Upper lobe of left lung (tissue), 6 donors: ENCODE data around the gene CAPN12. TPM values are rescaled to one million over a fixed set of nuclear protein-coding genes. Genes with fewer than 3 reads are reported as not detected.

ENCODE experiments used
- ATAC-seq, 2 donors: fragments of 200-7000 bp; cut with Tn5 transposase; one replicate each; pipeline ENCODE4 v1.9.1; 2022; ENCODE audit warnings: mild to moderate bottlenecking in 2 of 2, moderate library complexity in 2 of 2; ENCODE audit not compliant: low FRiP score in 2 of 2
- DNase-seq, 2 donors: peaks; one replicate each; pipeline ENCODE4 v3.0.0-alpha.2; 2019 to 2020
- H3K27ac ChIP-seq, 4 donors: fragments of 200-600 bp; sonication (generic); one replicate each; pipeline ENCODE4 v1.5.1; 2016 to 2019
- H3K27me3 ChIP-seq, 4 donors: fragments of 200-600 bp; sonication (generic); one replicate each; pipeline ENCODE4 v1.5.1; 2017 to 2019
- H3K36me3 ChIP-seq, 4 donors: fragments of 200-600 bp; sonication (generic); one replicate each; pipeline ENCODE4 v1.5.1; 2016 to 2019
- H3K4me1 ChIP-seq, 4 donors: fragments of 200-600 bp; sonication (generic); one replicate each; pipeline ENCODE4 v1.5.1; 2018 to 2019
- H3K4me3 ChIP-seq, 4 donors: fragments of 200-600 bp; sonication (generic); one replicate each; pipeline ENCODE4 v1.5.1; 2017 to 2019; ENCODE audit warnings: mild to moderate bottlenecking in 2 of 4, moderate library complexity in 1 of 4
- H3K9me3 ChIP-seq, 4 donors: fragments of 200-600 bp; sonication (generic); one replicate each; pipeline ENCODE4 v1.5.1; 2018 to 2019
- CTCF ChIP-seq, 6 experiments: fragments of 450-650 bp in 4 of 6; fragments of 200-600 bp in 2 of 6; sonication (generic) in 2 of 6; IDR thresholded peaks; one replicate each; pipeline ENCODE4 v1.5.1; 2016 to 2019; ENCODE audit warnings: antibody characterized with exemption in 6 of 6
- EP300 ChIP-seq, 4 donors: sonication (generic); formaldehyde crosslinking; IDR thresholded peaks; one replicate each; pipeline ENCODE4 v1.5.1; 2017; ENCODE audit warnings: antibody characterized with exemption in 4 of 4, control low read depth in 2 of 4
- POLR2A ChIP-seq, 4 donors: fragments of 450-650 bp; IDR thresholded peaks; one replicate each; pipeline ENCODE4 v1.5.1; 2016 to 2017; ENCODE audit warnings: antibody characterized with exemption in 4 of 4, mild to moderate bottlenecking in 2 of 4
- POLR2AphosphoS5 ChIP-seq, 2 donors: sonication (generic); formaldehyde crosslinking; IDR thresholded peaks; one replicate each; pipeline ENCODE4 v1.5.1; 2017; ENCODE audit warnings: antibody characterized with exemption in 2 of 2
- WGBS, 2 donors: methylation state at CpG; one replicate each; pipeline ENCODE4 v1.1.5; 2017 to 2018; 5-methylcytosine and 5-hydroxymethylcytosine counted together
- total RNA-seq, 6 donors: library from RNA; depleted of rRNA in 4 of 6; stranded (reverse); fragments of >200 nt in 4 of 6; gene quantifications; one replicate each; pipeline versions ENCODE4 v1.1.0 to v1.2.1, GENCODE V29; 2016 to 2021
- donor health status: DM: no; HTN: no; CAD: no; lungs with moderate emphysema.
- donor health status: DM: no; HTN: yes; CAD: no; lungs with severe emphysema.

The CAPN12 gene
- total RNA-seq, 6 donors from 2014 or later: 5.2 to 93.2 (median 11.1) TPM

DNA sequence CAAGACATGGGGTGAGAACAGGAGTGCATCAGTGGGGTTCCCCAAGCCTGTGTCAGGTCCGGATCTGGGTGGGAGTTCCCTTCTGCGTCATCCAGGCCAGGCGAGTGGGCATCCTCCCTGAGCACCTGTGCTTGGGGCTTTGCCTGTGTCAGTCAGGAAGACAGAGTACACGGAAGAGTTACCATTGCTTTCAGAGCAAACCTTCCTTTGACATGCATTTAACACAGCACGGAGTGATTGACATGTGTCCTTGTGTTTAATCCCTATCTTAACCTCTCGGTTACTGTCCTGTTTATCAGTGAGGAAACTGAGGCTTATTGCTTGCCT, 47.6 kb downstream of the CAPN12 start:
- Histone ChIP-seq H3K4me1 (peaks cover 95 to 100% (median 96%) of the 10 kb centered on the region in 4 donors), H3K9me3 (no peaks in the 10 kb centered on the region), H3K27ac (peak overlapping the region in 3 of 4 donors; percentile 76 to 93 (median 81)), H3K36me3 (peaks cover 6 to 57% (median 26%) of the 10 kb centered on the region in 4 donors), H3K27me3 (no peaks in the 10 kb centered on the region), H3K4me3 (no peak overlapping the region)
- DNase-seq (no peak), ATAC-seq (no peak)
- no peak for TF ChIP-seq EP300 (IDR thresholded peaks at IDR 0.05)
- TF ChIP-seq CTCF (IDR thresholded peaks at IDR 0.05): no peak
- no peak for TF ChIP-seq POLR2A (IDR thresholded peaks at IDR 0.05)
- no peak for TF ChIP-seq POLR2AphosphoS5 (IDR thresholded peaks at IDR 0.05)
- 77 to 84% methylated on average over 3 to 6 of the region's 6 CpGs for WGBS, 2 donors

GRCh38 chr19:38695832-38696728, 48.2 kb downstream of the CAPN12 start:
- 87 to 89% methylated on average over 22 of the region's 22 CpGs for WGBS, 2 donors
- no peak for ATAC-seq
- Histone ChIP-seq H3K9me3 (no peaks in the 10 kb centered on the region), H3K27ac (peak overlapping the region; percentile 66 to 93 (median 87)), H3K4me1 (peaks cover 93 to 100% (median 95%) of the 10 kb centered on the region in 4 donors), H3K27me3 (no peaks in the 10 kb centered on the region), H3K4me3 (no peak overlapping the region), H3K36me3 (peaks cover 0 to 52% (median 20%) of the 10 kb centered on the region in 4 donors)
- no peak for DNase-seq
- TF ChIP-seq POLR2A (IDR thresholded peaks at IDR 0.05) (no peak), EP300 (IDR thresholded peaks at IDR 0.05) (no peak), POLR2AphosphoS5 (IDR thresholded peaks at IDR 0.05) (no peak), CTCF (IDR thresholded peaks at IDR 0.05) (no peak)

- no peak for DNase-seq
- Histone ChIP-seq H3K4me1 (peaks cover 90 to 100% (median 94%) of the 10 kb centered on the region in 4 donors), H3K9me3 (no peaks in the 10 kb centered on the region), H3K27ac (peak overlapping the region; percentile 66 to 93 (median 87)), H3K27me3 (no peaks in the 10 kb centered on the region), H3K4me3 (no peak overlapping the region), H3K36me3 (peaks cover 0 to 46% (median 13%) of the 10 kb centered on the region in 4 donors)
- no peak for TF ChIP-seq EP300 (IDR thresholded peaks at IDR 0.05)
- TF ChIP-seq POLR2A (IDR thresholded peaks at IDR 0.05): no peak
- TF ChIP-seq POLR2AphosphoS5 (IDR thresholded peaks at IDR 0.05): no peak
- no peak for TF ChIP-seq CTCF (IDR thresholded peaks at IDR 0.05)
- WGBS, 2 donors: 30 to 48% methylated on average over 9 of the region's 9 CpGs
- no peak for ATAC-seq
These were observed 49.0 kb downstream of the CAPN12 start for GRCh38 chr19:38695317-38695683.

DNA sequence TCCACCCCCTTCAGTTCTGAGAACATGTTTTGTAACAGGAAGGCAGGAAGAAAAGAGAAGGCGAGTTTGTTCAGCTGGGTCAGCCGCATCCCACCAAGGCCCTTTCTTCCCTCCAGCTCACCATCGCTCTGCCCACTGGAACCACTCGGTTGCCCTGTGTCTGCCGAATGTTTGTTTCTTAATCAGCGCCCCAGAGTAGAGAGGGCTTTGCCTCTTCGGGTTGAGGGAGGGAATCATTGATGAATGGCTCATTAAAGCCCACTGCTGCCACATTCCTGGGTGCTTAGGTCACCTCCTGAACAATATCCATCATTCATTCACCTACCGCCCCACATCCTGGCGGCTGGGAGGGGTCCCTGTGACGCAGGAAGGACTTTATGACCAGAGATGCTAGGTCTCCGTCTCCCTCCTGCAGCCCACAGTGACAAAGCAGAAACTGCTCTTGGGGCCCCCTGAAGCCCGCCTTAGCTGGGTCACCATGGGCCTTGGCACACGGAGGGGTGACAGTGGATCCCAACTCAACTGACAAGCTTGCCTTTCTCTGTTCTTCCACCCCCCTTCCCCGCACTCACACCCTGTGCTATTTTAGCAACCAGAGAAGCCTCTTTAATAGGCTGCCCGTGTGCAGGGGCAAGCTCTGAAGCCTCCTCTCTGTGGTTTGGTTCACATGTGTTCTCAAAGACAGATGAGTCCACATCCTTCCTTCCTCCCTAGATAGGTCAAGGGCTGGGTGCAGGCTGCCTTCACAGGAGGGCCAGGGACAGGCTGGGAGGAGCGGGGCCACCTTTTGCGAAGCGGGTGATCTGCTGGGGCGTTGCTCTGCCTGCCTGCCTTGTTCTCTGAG, 50.7 kb downstream of the CAPN12 start:
- ATAC-seq: peak in 1 of 2 donors; percentile 16
- Histone ChIP-seq H3K36me3 (peaks cover 0 to 50% (median 11%) of the 10 kb centered on the region in 4 donors), H3K27ac (peak overlapping the region; percentile 66 to 93 (median 87)), H3K27me3 (no peaks in the 10 kb centered on the region), H3K4me1 (peaks cover 81 to 100% (median 86%) of the 10 kb centered on the region in 4 donors), H3K9me3 (no peaks in the 10 kb centered on the region), H3K4me3 (no peak overlapping the region)
- WGBS, 2 donors: 45% methylated on average over 19 of the region's 19 CpGs
- peak in 1 of 2 donors; percentile 50 for DNase-seq
- no peak for TF ChIP-seq POLR2AphosphoS5 (IDR thresholded peaks at IDR 0.05)
- no peak for TF ChIP-seq POLR2A (IDR thresholded peaks at IDR 0.05)
- peak in 1 of 4 donors; percentile 38 for TF ChIP-seq EP300 (IDR thresholded peaks at IDR 0.05)
